GM12878 (cell line): ENCODE results near the gene WNT16.

ENCODE experiments used
- ATF7 ChIP-seq: fragments of 450-650 bp; IDR thresholded peaks from 2 replicates; pipeline ENCODE4 v1.6.1; 2016; ENCODE audit warnings: low read depth, mild to moderate bottlenecking
- CEBPB ChIP-seq, 2 experiments: fragments of 150-350 bp in 1 of 2; IDR thresholded peaks; 2 replicates each; pipeline ENCODE4 v1.6.1; 2012 to 2014; ENCODE audit warnings: low read depth in 2 of 2, low read length in 2 of 2, borderline replicate concordance in 1 of 2, inconsistent platforms in 1 of 2
- CTCF ChIP-seq, 3 experiments: IDR thresholded peaks in 2 of 3; conservative IDR thresholded peaks in 1 of 3; 2 replicates each; pipeline ENCODE4 v1.5.1; 2011; ENCODE audit warnings: low read depth in 3 of 3, low read length in 3 of 3, mild to moderate bottlenecking in 3 of 3, control low read depth in 2 of 3, moderate library complexity in 2 of 3, inconsistent platforms in 1 of 3, mixed read lengths in 1 of 3; ENCODE audit not compliant: control insufficient read depth in 2 of 3, insufficient read depth in 1 of 3; ENCODE audit errors: extremely low read depth in 1 of 3
- CUX1 ChIP-seq: IDR thresholded peaks from 2 replicates; pipeline ENCODE4 v1.6.1; 2012; ENCODE audit warnings: improper control_type of control experiment, low read depth, low read length; ENCODE audit not compliant: insufficient replicate concordance
- HDAC6 ChIP-seq: fragments of 200-600 bp; sonication (generic); IDR thresholded peaks from one replicate; pipeline ENCODE4 v1.8.0; 2017; ENCODE audit warnings: antibody characterized with exemption; ENCODE audit not compliant: unreplicated experiment
- MAX ChIP-seq: IDR thresholded peaks from 2 replicates; pipeline ENCODE4 v1.6.1; 2012; ENCODE audit warnings: low read depth, low read length, improper control_type of control experiment
- POLR2AphosphoS5 ChIP-seq: IDR thresholded peaks from 2 replicates; pipeline ENCODE4 v1.6.1; 2011; ENCODE audit warnings: mild to moderate bottlenecking, low read length, inconsistent platforms
- ZBTB33 ChIP-seq: fragments of 450-650 bp; IDR thresholded peaks from 2 replicates; pipeline ENCODE4 v1.6.1; 2017; ENCODE audit warnings: mild to moderate bottlenecking

GRCh38 chr7:121297843-121298242 is 31.0 kb upstream of the WNT16 start:
- TF ChIP-seq CTCF (IDR thresholded peaks at IDR 0.05 in 2 of 3, conservative IDR thresholded peaks at IDR 0.05 in 1 of 3; ENCODE audit: control insufficient read depth in 2 of 3, extremely low read depth in 1 of 3, insufficient read depth in 1 of 3, low read depth in 3 of 3, low read length in 3 of 3) (no peak), ZBTB33 (no peak), CEBPB (IDR thresholded peaks at IDR 0.05; ENCODE audit: borderline replicate concordance in 1 of 2, low read depth in 2 of 2, low read length in 2 of 2) (no peak), HDAC6 (no peak), POLR2AphosphoS5 (no peak), ATF7 (no peak), MAX (no peak), CUX1 (no peak)
